GM10847 (cell line): ENCODE results near the gene LRRC4C.

Experiments used
- POLR2A ChIP-seq: IDR thresholded peaks from 2 replicates; pipeline ENCODE4 v1.6.1; 2011; ENCODE audit not compliant: insufficient read length; ENCODE audit errors: extremely low read depth

The LRRC4C gene

GRCh38 chr11:41273908-41274307 lies 185.5 kb downstream of the LRRC4C start:
- no peak for TF ChIP-seq POLR2A

- no peak for TF ChIP-seq POLR2A
These were observed 192.0 kb downstream of the LRRC4C start for GRCh38 chr11:41267451-41267850.

- no peak for TF ChIP-seq POLR2A
These were observed 203.4 kb downstream of the LRRC4C start for GRCh38 chr11:41256041-41256440.

- TF ChIP-seq POLR2A, result no peak
These were observed 204.5 kb downstream of the LRRC4C start for GRCh38 chr11:41254966-41255365.

GRCh38 chr11:41250408-41250935 lies 209.0 kb downstream of the LRRC4C start:
- no peak for TF ChIP-seq POLR2A

- TF ChIP-seq POLR2A, result no peak
These were observed 211.8 kb downstream of the LRRC4C start for GRCh38 chr11:41247621-41248020.

- TF ChIP-seq POLR2A, result no peak
These were observed 213.1 kb downstream of the LRRC4C start for GRCh38 chr11:41246399-41246745.

DNA sequence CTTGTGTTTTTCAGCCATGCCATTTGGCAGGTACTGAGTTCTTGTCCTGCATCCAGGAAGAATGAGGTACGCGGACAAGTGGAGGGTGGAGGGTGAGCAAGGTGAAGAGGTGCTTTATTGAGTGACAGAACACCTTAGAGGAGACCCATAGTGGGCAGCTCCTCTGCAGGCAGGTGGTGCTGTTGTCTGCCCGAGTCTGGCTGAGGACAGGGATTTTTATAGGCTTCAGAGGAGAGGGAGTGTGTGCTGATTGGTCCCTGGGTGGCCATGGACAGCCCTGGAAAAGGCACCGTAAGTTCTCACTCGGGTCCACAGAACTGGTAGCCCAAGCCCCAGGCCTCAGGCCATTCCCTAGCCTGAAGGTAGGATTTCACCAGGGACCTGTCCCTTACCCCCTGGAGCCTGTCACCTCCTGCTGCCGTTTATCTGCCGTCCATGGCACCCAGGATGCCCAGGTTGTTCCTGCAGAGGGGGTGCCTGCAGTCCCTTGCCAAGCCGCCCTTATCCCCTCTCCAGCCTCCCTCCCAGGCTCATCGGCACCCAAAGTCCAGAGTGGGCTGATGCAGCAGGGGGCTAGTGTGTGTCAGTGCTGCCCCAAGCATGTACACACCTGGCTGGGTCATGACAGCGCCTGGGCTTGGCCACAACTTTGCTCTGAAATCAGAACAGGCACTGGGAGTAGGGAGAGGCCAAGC lies 213.6 kb downstream of the LRRC4C start:
- no peak for TF ChIP-seq POLR2A

DNA sequence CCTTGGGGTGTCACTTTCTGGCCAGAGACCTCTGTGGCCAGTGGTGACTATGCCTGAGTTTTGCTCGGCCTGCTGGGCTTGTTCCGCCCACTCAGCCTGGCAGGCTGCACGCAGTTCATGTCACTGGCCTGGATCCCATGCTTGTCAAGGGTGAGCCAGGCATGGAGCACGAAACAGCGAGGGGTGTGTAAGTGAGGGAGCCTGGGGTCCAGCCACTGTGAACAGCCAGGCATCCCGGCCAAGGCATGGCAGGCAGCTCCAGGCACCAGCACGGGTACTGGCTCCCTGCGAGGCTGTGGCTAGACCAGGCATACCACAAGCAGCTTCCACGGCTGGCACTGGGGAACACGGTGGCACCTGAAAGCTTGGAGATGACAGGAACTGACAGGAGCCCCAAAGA lies 214.3 kb downstream of the LRRC4C start:
- no peak for TF ChIP-seq POLR2A

DNA sequence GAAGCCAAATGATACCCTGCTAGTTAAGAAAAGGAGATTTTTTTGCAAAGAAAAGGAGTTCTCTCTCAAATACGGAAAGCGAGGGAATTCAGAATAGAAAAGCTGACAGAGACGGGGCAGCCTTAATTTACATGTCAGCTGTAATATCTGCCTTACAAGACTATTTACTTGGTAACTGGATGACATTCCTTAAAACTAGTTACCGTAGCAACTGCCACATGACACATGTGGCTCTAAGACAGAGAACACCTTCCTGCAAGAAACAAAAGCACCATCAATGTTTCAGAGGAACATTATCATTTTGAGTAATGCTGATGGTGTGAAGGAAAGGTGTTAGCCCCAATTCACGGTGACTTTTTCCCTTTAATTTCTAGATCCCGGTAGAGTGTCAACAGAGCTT lies 222.1 kb downstream of the LRRC4C start:
- no peak for TF ChIP-seq POLR2A

DNA sequence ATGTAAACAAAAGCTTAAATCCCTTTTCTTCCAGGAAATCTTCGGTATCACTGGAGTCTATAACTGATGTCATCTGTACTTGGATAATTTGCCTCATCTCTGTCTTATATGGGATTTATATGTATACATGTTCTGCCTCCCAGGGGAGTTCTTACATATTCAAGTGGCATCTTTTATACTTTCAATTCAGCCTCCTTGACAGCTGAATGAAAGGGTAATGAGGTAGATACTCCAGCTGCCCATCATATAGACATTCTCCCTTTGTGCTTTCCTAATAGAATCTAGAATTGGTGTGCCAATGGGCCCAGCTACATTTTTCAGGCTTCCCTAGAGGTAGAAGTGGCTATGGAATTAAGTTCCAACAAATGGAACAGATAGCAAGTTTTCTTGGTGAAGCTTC lies 223.8 kb downstream of the LRRC4C start:
- TF ChIP-seq POLR2A, result no peak

GRCh38 chr11:41225856-41226633 lies 233.4 kb downstream of the LRRC4C start:
- TF ChIP-seq POLR2A, result no peak

- TF ChIP-seq POLR2A, result no peak
These were observed 237.2 kb downstream of the LRRC4C start for GRCh38 chr11:41222236-41222635.

GRCh38 chr11:41206388-41206787 lies 253.1 kb downstream of the LRRC4C start:
- TF ChIP-seq POLR2A, result no peak

DNA sequence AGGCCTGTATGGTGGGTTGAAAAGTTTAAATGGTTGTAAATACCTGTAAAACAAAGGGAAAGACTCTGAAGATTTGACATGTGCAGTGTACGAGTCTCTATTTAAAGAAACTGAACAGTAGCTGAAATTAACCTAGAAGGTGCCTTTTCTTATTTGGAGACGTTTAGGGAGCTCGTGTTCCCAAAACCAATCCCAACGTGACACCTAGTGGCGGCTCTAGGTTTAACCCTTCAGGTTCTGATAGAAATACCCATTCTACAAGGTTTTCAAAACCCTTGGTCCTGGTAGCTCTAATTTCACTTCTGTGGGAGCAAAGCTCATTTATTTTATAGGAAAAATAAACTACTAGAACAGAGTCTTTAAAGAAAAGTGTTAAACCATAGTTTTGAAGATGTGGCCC lies 258.3 kb downstream of the LRRC4C start:
- no peak for TF ChIP-seq POLR2A

DNA sequence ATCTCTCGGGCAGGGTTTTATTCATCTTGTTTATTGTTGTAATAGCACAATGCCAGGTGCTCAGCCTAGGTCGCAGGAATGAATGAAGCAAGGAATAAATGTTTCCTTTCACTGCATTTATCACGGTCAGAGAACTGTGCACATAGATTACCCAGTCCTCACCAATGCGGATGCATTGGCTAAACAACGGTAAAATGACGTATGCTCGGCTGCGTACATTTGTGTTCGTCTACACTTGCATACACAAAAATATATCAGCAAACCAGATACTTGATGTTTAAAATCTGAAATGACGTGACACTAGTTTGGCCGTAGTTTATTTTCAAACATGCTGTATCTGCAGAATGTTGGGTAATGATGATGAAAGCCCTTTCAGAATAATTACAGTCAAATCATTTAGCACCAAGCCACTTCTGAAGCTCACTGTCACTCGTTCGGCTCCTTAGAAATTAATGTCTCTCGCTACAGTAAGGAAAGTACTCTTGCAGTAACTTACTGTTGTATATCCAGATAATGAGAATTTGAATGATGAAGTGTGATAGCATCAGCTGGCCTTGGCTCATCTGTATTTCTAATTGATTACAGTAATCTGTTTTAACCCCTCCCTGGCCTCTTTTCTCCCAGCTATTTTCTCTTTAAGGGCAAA lies 268.9 kb downstream of the LRRC4C start:
- no peak for TF ChIP-seq POLR2A

- no peak for TF ChIP-seq POLR2A
These were observed 269.6 kb downstream of the LRRC4C start for GRCh38 chr11:41189701-41190436.
